Skeletal muscle tissue (tissue), 4 donors: ENCODE results near the gene HOXC9. TPM values are rescaled to one million over a fixed set of nuclear protein-coding genes. Genes with fewer than 3 reads are reported as not detected.

ENCODE experiments used
- H3K27ac ChIP-seq: one replicate; pipeline ENCODE4 v1.7.0; 2013; ENCODE audit warnings: mild to moderate bottlenecking, low read depth, low read length, inconsistent platforms
- H3K27me3 ChIP-seq, 3 donors: one replicate each; pipeline ENCODE4 v1.7.0; 2013; ENCODE audit warnings: low read length in 3 of 3; ENCODE audit not compliant: control insufficient read depth in 3 of 3, insufficient read depth in 3 of 3
- H3K36me3 ChIP-seq, 3 donors: one replicate each; pipeline ENCODE4 v1.7.0; 2013; ENCODE audit warnings: low read length in 3 of 3; ENCODE audit not compliant: control insufficient read depth in 3 of 3, insufficient read depth in 3 of 3
- H3K4me1 ChIP-seq, 3 donors: one replicate each; pipeline ENCODE4 v1.7.0; 2013; ENCODE audit warnings: low read length in 3 of 3, mild to moderate bottlenecking in 3 of 3; ENCODE audit not compliant: control insufficient read depth in 3 of 3, insufficient read depth in 3 of 3
- H3K4me3 ChIP-seq, 3 donors: one replicate each; pipeline ENCODE4 v1.7.0; 2013; ENCODE audit warnings: low read length in 3 of 3
- H3K9ac ChIP-seq, 3 donors: one replicate each; pipeline ENCODE4 v1.7.0; 2013; ENCODE audit warnings: low read length in 3 of 3, mild to moderate bottlenecking in 3 of 3, moderate library complexity in 2 of 3, low read depth in 1 of 3
- H3K9me3 ChIP-seq, 3 donors: one replicate each; pipeline ENCODE4 v1.7.0; 2013; ENCODE audit warnings: low read length in 3 of 3; ENCODE audit not compliant: control insufficient read depth in 3 of 3
- total RNA-seq: library from RNA; depleted of rRNA; stranded (reverse); fragments of >200 nt; gene quantifications from one replicate; pipeline ENCODE4 v1.2.3, GENCODE V29; 2014
- donor health status: Osteomylitis.

HOXC9 gene
- total RNA-seq, 1 donor from 2014 or later, result 4.2 TPM

- H3K27me3 ChIP-seq, result peaks cover 27 to 66% (median 39%) of the 10 kb centered on the region in 3 donors
- no peaks in the 10 kb centered on the region for H3K9me3 ChIP-seq
- H3K4me1 ChIP-seq, result peaks cover 26 to 64% (median 26%) of the 10 kb centered on the region in 3 donors
- peak overlapping the region; percentile 97 for H3K27ac ChIP-seq
- H3K4me3 ChIP-seq, result peak overlapping the region; percentile 65 to 70 (median 70)
- H3K9ac ChIP-seq, result peak overlapping the region; percentile 84 to 97 (median 90)
- no peaks in the 10 kb centered on the region for H3K36me3 ChIP-seq
These were observed 18.1 kb upstream of the HOXC9 start for GRCh38 chr12:53981634-53982565.

GRCh38 chr12:53982648-53983567 lies 17.1 kb upstream of the HOXC9 start:
- no peaks in the 10 kb centered on the region for H3K9me3 ChIP-seq
- peaks cover 34 to 73% (median 36%) of the 10 kb centered on the region in 3 donors for H3K4me1 ChIP-seq
- H3K9ac ChIP-seq, result peak overlapping the region; percentile 84 to 97 (median 88)
- peak overlapping the region; percentile 97 for H3K27ac ChIP-seq
- peak overlapping the region; percentile 65 to 70 (median 70) for H3K4me3 ChIP-seq
- H3K27me3 ChIP-seq, result peaks cover 21 to 60% (median 36%) of the 10 kb centered on the region in 3 donors
- no peaks in the 10 kb centered on the region for H3K36me3 ChIP-seq

GRCh38 chr12:53983568-53983949 lies 16.4 kb upstream of the HOXC9 start:
- H3K9ac ChIP-seq, result peak overlapping the region; percentile 84 to 97 (median 88)
- H3K4me3 ChIP-seq, result peak overlapping the region; percentile 65 to 70 (median 70)
- peak overlapping the region; percentile 97 for H3K27ac ChIP-seq

GRCh38 chr12:53983950-53984572 lies 15.9 kb upstream of the HOXC9 start:
- H3K9me3 ChIP-seq, result no peaks in the 10 kb centered on the region
- H3K36me3 ChIP-seq, result no peaks in the 10 kb centered on the region
- H3K4me1 ChIP-seq, result peaks cover 36 to 76% (median 44%) of the 10 kb centered on the region in 3 donors
- H3K9ac ChIP-seq, result peak overlapping the region; percentile 84 to 97 (median 88)
- H3K4me3 ChIP-seq, result peak overlapping the region; percentile 65 to 70 (median 70)
- H3K27ac ChIP-seq, result peak overlapping the region; percentile 97
- H3K27me3 ChIP-seq, result peaks cover 18 to 51% (median 30%) of the 10 kb centered on the region in 3 donors

More at GRCh38 chr12:53983568-53983949, 16.4 kb upstream of the HOXC9 start:
- Histone ChIP-seq H3K9me3 (no peaks in the 10 kb centered on the region), H3K4me1 (peaks cover 36 to 75% (median 39%) of the 10 kb centered on the region in 3 donors), H3K36me3 (no peaks in the 10 kb centered on the region), H3K27me3 (peaks cover 18 to 56% (median 32%) of the 10 kb centered on the region in 3 donors)

GRCh38 chr12:53984901-53985691 lies 14.9 kb upstream of the HOXC9 start, which contains the start of gene HOXC10:
Gene HOXC10 (plus strand): TSS chr12:53985146. CDS start chr12:53985260, 114 bp downstream.
- Histone ChIP-seq H3K36me3 (no peaks in the 10 kb centered on the region), H3K4me1 (peaks cover 40 to 78% (median 46%) of the 10 kb centered on the region in 3 donors), H3K9ac (peak within 1 kb of the TSS; percentile 97), H3K4me3 (peak within 1 kb of the TSS; percentile 87 to 95 (median 91)), H3K9me3 (no peaks in the 10 kb centered on the region), H3K27ac (peak within 1 kb of the TSS; percentile 100), H3K27me3 (peaks cover 12 to 44% (median 26%) of the 10 kb centered on the region in 3 donors)

- no peaks in the 10 kb centered on the region for H3K9me3 ChIP-seq
- H3K27ac ChIP-seq, result peak overlapping the region; percentile 100
- H3K27me3 ChIP-seq, result peaks cover 10 to 39% (median 26%) of the 10 kb centered on the region in 3 donors
- H3K4me1 ChIP-seq, result peaks cover 46 to 82% (median 51%) of the 10 kb centered on the region in 3 donors
- H3K36me3 ChIP-seq, result no peaks in the 10 kb centered on the region
- H3K9ac ChIP-seq, result peak overlapping the region; percentile 95 to 97 (median 97)
- peak overlapping the region; percentile 87 to 95 (median 91) for H3K4me3 ChIP-seq
These were observed 14.3 kb upstream of the HOXC9 start for GRCh38 chr12:53985692-53985993.

GRCh38 chr12:53985994-53986685 lies 13.8 kb upstream of the HOXC9 start:
- H3K27ac ChIP-seq, result peak overlapping the region; percentile 100
- H3K9me3 ChIP-seq, result no peaks in the 10 kb centered on the region
- no peaks in the 10 kb centered on the region for H3K36me3 ChIP-seq
- peaks cover 10 to 34% (median 26%) of the 10 kb centered on the region in 3 donors for H3K27me3 ChIP-seq
- peak overlapping the region; percentile 87 to 95 (median 91) for H3K4me3 ChIP-seq
- peaks cover 51 to 84% (median 53%) of the 10 kb centered on the region in 3 donors for H3K4me1 ChIP-seq
- H3K9ac ChIP-seq, result peak overlapping the region; percentile 95 to 97 (median 97)

GRCh38 chr12:53986686-53987483 lies 13.1 kb upstream of the HOXC9 start:
- peak overlapping the region; percentile 87 to 95 (median 91) for H3K4me3 ChIP-seq
- peaks cover 54 to 86% (median 58%) of the 10 kb centered on the region in 3 donors for H3K4me1 ChIP-seq
- peaks cover 10 to 28% (median 24%) of the 10 kb centered on the region in 3 donors for H3K27me3 ChIP-seq
- peak overlapping the region; percentile 95 to 97 (median 97) for H3K9ac ChIP-seq
- H3K36me3 ChIP-seq, result no peaks in the 10 kb centered on the region
- H3K27ac ChIP-seq, result peak overlapping the region; percentile 100
- no peaks in the 10 kb centered on the region for H3K9me3 ChIP-seq
